ENCODE measurements around the gene SARM1. TPM values are rescaled to one million over a fixed set of nuclear protein-coding genes. Genes with fewer than 3 reads are reported as not detected.

The SARM1 gene
- total and polyA plus RNA-seq, 2 donors (not counting 3 experiments of a cell fraction or from before 2014, with no cell fraction given), result 5.6 to 7.0 TPM

DNA sequence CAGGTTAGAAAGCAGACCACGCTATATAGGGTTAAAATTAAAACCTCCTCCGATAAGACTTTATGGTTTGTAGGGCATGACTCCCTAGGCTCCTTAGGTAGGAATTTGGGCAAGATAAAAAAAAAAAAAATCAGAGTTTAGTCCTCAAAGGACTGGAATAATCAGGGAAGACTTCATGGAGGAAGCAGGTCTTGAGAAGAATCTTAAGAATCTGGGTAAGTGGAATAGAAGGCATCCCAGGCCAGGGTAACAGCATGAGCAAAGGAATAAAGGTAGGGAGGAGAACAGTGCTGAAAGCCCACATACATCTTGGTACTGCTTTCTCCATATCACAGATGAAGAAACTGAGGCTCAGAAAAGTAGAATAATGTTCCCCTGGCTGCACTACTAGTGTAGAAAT, 19.1 kb downstream of the SARM1 start:
- intact Hi-C loops (cut with micrococcal nuclease), result no loop called here
- ChIA-PET CTCF (interaction anchor here (1.9 kb wide), 1 partner anchor 25 kb away, joined by 11 read pairs; no protein-coding TSS in a partner anchor), POLR2A (no interaction called here)
- Histone ChIP-seq H3K27ac (ENCODE audit: insufficient read depth, low read depth, low read length) (no peak overlapping the region), H3K79me2 (ENCODE audit: control insufficient read depth, insufficient read depth, low read length) (no peaks in the 10 kb centered on the region), H3K9ac (replicated peaks; ENCODE audit: extremely low read depth, insufficient read depth, low read length) (no peak overlapping the region), H3K9me1 (replicated peaks; ENCODE audit: control insufficient read depth, extremely low read depth, insufficient read depth, low read length) (no peaks in the 10 kb centered on the region), H3K4me1 (ENCODE audit: control insufficient read depth, extremely low read depth, insufficient read depth, low read length) (peaks cover 4% of the 10 kb centered on the region), H2AFZ (ENCODE audit: low read depth, low read length) (no peak overlapping the region), H3K4me3 (replicated peaks in 1 of 3; ENCODE audit: insufficient read depth in 1 of 3, low read depth in 1 of 3, low read length in 3 of 3) (no peak overlapping the region), H3K36me3 (ENCODE audit: control insufficient read depth in 2 of 2, extremely low read depth in 1 of 2, insufficient read depth in 2 of 2, low read length in 2 of 2) (peaks cover 0 to 2% of the 10 kb centered on the region in 2 experiments), H3K4me2 (ENCODE audit: insufficient read depth, low read length) (no peak overlapping the region), H4K20me1 (replicated peaks; ENCODE audit: control insufficient read depth, extremely low read depth, insufficient read depth, low read length) (no peaks in the 10 kb centered on the region), H3K27me3 (ENCODE audit: control insufficient read depth in 2 of 2, insufficient read depth in 2 of 2, low read length in 2 of 2) (no peaks in the 10 kb centered on the region), H3K9me3 (replicated peaks; ENCODE audit: control insufficient read depth, insufficient read depth, low read length) (no peaks in the 10 kb centered on the region)
- dilution Hi-C loops (cut with MboI; ENCODE audit: extremely low pct_ligation_motif_present, low sequenced_read_pairs), result no loop called here
- FAIRE-seq, result no peak
- BruUV-seq (replicated peaks), result no TSS peak
- no peak for DNase-seq (ENCODE audit: low read depth, low spot score)
- TF ChIP-seq MYC (IDR thresholded peaks at IDR 0.05; ENCODE audit: low read depth, low read length) (no peak), EZH2 (IDR thresholded peaks at IDR 0.05; ENCODE audit: borderline replicate concordance, low read depth, low read length, severe bottlenecking) (no peak), FOS (IDR thresholded peaks at IDR 0.05; ENCODE audit: borderline replicate concordance, insufficient read depth, low read length) (no peak), GATA2 (IDR thresholded peaks at IDR 0.05; ENCODE audit: insufficient read depth, insufficient read length, low read depth, low read length) (no peak), POLR2A (IDR thresholded peaks at IDR 0.05; ENCODE audit: low read depth, low read length) (no peak), POLR2AphosphoS5 (IDR thresholded peaks at IDR 0.05; ENCODE audit: insufficient read depth, low read depth, low read length) (no peak), JUN (IDR thresholded peaks at IDR 0.05; ENCODE audit: borderline replicate concordance, insufficient read depth, insufficient read length, low read depth) (no peak)
- TF ChIP-seq, protein P1, sequence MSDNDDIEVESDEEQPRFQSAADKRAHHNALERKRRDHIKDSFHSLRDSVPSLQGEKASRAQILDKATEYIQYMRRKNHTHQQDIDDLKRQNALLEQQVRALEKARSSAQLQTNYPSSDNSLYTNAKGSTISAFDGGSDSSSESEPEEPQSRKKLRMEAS (IDR thresholded peaks at IDR 0.05; ENCODE audit: insufficient read depth, insufficient read length), result no peak
- TF ChIP-seq, protein P2, sequence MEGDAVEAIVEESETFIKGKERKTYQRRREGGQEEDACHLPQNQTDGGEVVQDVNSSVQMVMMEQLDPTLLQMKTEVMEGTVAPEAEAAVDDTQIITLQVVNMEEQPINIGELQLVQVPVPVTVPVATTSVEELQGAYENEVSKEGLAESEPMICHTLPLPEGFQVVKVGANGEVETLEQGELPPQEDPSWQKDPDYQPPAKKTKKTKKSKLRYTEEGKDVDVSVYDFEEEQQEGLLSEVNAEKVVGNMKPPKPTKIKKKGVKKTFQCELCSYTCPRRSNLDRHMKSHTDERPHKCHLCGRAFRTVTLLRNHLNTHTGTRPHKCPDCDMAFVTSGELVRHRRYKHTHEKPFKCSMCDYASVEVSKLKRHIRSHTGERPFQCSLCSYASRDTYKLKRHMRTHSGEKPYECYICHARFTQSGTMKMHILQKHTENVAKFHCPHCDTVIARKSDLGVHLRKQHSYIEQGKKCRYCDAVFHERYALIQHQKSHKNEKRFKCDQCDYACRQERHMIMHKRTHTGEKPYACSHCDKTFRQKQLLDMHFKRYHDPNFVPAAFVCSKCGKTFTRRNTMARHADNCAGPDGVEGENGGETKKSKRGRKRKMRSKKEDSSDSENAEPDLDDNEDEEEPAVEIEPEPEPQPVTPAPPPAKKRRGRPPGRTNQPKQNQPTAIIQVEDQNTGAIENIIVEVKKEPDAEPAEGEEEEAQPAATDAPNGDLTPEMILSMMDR (IDR thresholded peaks at IDR 0.05; ENCODE audit: extremely low read depth in 1 of 2, insufficient read depth in 1 of 2, low read depth in 1 of 2, low read length in 2 of 2), result no peak
